Fibroblast of lung (primary cell): ENCODE measurements around the gene MAP3K1. TPM values are rescaled to one million over a fixed set of nuclear protein-coding genes. Genes with fewer than 3 reads are reported as not detected.

Source experiments
- DNase-seq, 2 donors: peaks; one replicate each; pipeline versions ENCODE4 v3.0.0 to v3.0.0-alpha.2; 2010; ENCODE audit warnings: low read depth in 2 of 2
- H2AFZ ChIP-seq: 2 replicates; pipeline ENCODE4 v1.5.1; 2012; ENCODE audit warnings: low read length, control low read depth, inconsistent platforms
- H3K27ac ChIP-seq: 2 replicates; pipeline ENCODE4 v1.5.1; 2011; ENCODE audit warnings: low read length, control low read depth; ENCODE audit not compliant: insufficient read depth
- H3K27me3 ChIP-seq: 2 replicates; pipeline ENCODE4 v1.5.1; 2011; ENCODE audit warnings: mild to moderate bottlenecking, low read length; ENCODE audit not compliant: control insufficient read depth, insufficient read depth
- H3K36me3 ChIP-seq: 2 replicates; pipeline ENCODE4 v1.5.1; 2011; ENCODE audit warnings: low read length; ENCODE audit not compliant: control insufficient read depth, insufficient read depth
- H3K4me1 ChIP-seq: 2 replicates; pipeline ENCODE4 v1.5.1; 2011; ENCODE audit warnings: low read length; ENCODE audit not compliant: control insufficient read depth, insufficient read depth; ENCODE audit errors: extremely low read depth
- H3K4me2 ChIP-seq: 2 replicates; pipeline ENCODE4 v1.5.1; 2011; ENCODE audit warnings: low read length, control low read depth; ENCODE audit not compliant: insufficient read depth; ENCODE audit errors: extremely low read depth
- H3K4me3 ChIP-seq, 4 experiments: fragments of 200-600 bp in 1 of 4; sonication (generic) in 1 of 4; replicated peaks in 1 of 4; 2 replicates each; pipeline ENCODE4 v1.5.1; 2011 to 2016; ENCODE audit warnings: low read length in 4 of 4, low read depth in 3 of 4, mild to moderate bottlenecking in 3 of 4, control low read depth in 2 of 4, inconsistent platforms in 1 of 4, mixed read lengths in 1 of 4; ENCODE audit not compliant: insufficient read depth in 1 of 4; ENCODE audit errors: control extremely low read depth in 1 of 4
- H3K79me2 ChIP-seq: 2 replicates; pipeline ENCODE4 v1.5.1; 2012; ENCODE audit warnings: mild to moderate bottlenecking, low read length, inconsistent platforms; ENCODE audit not compliant: control insufficient read depth, insufficient read depth
- H3K9ac ChIP-seq: 2 replicates; pipeline ENCODE4 v1.5.1; 2011; ENCODE audit warnings: mild to moderate bottlenecking, low read length, control low read depth; ENCODE audit not compliant: insufficient read depth
- H3K9me3 ChIP-seq: 2 replicates; pipeline ENCODE4 v1.5.1; 2012; ENCODE audit warnings: low read depth, low read length; ENCODE audit not compliant: control insufficient read depth, insufficient read depth
- H4K20me1 ChIP-seq: 2 replicates; pipeline ENCODE4 v1.5.1; 2011; ENCODE audit warnings: low read length; ENCODE audit not compliant: control insufficient read depth, insufficient read depth; ENCODE audit errors: extremely low read depth
- EZH2 ChIP-seq: IDR thresholded peaks from 2 replicates; pipeline ENCODE4 v1.5.1; 2012; ENCODE audit warnings: low read length, control low read depth, mild to moderate bottlenecking; ENCODE audit errors: missing control alignments
- polyA plus RNA-seq, 2 donors: library from polyadenylated mRNA; depleted of rRNA in 1 of 2; stranded (reverse) in 1 of 2; unstranded in 1 of 2; fragments of >200 nt; gene quantifications; 2 replicates each; pipeline ENCODE4 v1.2.1, GENCODE V29; 2011 to 2012; ENCODE audit warnings: missing spikeins in 1 of 2
- total RNA-seq: library from RNA; depleted of rRNA; stranded (reverse); fragments of >200 nt; gene quantifications from 2 replicates; pipeline ENCODE4 v1.2.1, GENCODE V29; 2014
- TF ChIP-seq, protein P1 (sequence below), 2 donors: IDR thresholded peaks in 1 of 2; conservative IDR thresholded peaks in 1 of 2; 1 replicate in 1 of 2; 2 replicates in 1 of 2; pipeline ENCODE4 v1.5.1; 2011 to 2012; ENCODE audit warnings: low read length in 2 of 2, control low read depth in 1 of 2, inconsistent platforms in 1 of 2, low read depth in 1 of 2, mild to moderate bottlenecking in 1 of 2

The MAP3K1 gene
- total and polyA plus RNA-seq, 2 donors (not counting 1 experiment from before 2014, with no cell fraction given), result 5.3 to 6.8 TPM

DNA sequence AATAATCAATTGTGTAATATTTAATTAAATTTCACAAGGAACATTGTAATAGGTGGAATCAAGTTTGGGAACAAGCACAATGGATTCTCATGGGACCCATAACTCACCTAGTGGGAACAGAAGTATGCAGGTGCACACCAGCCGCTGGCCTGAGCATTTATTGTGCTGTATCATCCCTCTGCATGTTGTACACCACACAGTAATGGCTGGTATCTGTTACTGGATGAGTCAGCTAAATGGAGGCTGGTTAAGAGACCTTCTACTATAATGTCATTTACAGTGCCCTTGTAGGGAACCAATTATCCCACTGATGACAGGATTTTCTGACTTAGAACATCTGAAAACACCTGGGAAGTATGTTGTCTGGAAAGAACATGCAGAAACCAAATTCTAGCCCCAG lies 3.2 kb upstream of the MAP3K1 start:
- no peak overlapping the region for H3K4me2 ChIP-seq
- no peak overlapping the region for H2AFZ ChIP-seq
- H3K36me3 ChIP-seq, result no peaks in the 10 kb centered on the region
- H3K79me2 ChIP-seq, result peaks cover 11% of the 10 kb centered on the region
- H4K20me1 ChIP-seq, result peaks cover 2% of the 10 kb centered on the region
- no peaks in the 10 kb centered on the region for H3K4me1 ChIP-seq
- no peaks in the 10 kb centered on the region for H3K9me3 ChIP-seq
- H3K4me3 ChIP-seq, result no peak overlapping the region
- no peaks in the 10 kb centered on the region for H3K27me3 ChIP-seq
- no peak overlapping the region for H3K27ac ChIP-seq
- no peak for TF ChIP-seq EZH2
- TF ChIP-seq, protein P1, sequence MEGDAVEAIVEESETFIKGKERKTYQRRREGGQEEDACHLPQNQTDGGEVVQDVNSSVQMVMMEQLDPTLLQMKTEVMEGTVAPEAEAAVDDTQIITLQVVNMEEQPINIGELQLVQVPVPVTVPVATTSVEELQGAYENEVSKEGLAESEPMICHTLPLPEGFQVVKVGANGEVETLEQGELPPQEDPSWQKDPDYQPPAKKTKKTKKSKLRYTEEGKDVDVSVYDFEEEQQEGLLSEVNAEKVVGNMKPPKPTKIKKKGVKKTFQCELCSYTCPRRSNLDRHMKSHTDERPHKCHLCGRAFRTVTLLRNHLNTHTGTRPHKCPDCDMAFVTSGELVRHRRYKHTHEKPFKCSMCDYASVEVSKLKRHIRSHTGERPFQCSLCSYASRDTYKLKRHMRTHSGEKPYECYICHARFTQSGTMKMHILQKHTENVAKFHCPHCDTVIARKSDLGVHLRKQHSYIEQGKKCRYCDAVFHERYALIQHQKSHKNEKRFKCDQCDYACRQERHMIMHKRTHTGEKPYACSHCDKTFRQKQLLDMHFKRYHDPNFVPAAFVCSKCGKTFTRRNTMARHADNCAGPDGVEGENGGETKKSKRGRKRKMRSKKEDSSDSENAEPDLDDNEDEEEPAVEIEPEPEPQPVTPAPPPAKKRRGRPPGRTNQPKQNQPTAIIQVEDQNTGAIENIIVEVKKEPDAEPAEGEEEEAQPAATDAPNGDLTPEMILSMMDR (conservative IDR thresholded peaks at IDR 0.05 in 1 of 2, IDR thresholded peaks at IDR 0.05 in 1 of 2; ENCODE audit: low read depth in 1 of 2, low read length in 2 of 2), result no peak
- DNase-seq, result peak in 1 of 2 donors; percentile 6
- no peak overlapping the region for H3K9ac ChIP-seq

DNA sequence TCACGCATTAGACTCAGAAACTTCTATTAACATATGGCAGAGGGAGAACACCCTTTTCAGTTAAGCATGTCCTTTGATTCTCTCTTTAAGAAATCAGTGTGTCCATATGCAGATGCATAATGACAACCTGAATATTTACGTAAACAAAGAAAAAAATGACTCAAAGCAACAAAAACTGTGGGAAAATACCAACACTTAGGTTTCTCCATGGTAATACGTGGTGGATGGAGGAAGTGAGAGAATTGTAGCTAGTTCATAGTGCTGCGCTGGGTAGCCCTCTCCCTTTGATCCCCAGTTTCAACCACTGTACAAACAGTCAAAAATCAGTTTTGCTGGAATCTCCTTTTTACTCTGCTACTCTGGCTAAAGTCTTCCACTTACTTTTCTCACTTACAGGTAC lies 2.0 kb upstream of the MAP3K1 start:
- Histone ChIP-seq H3K27ac (no peak overlapping the region), H3K9me3 (no peaks in the 10 kb centered on the region), H3K4me3 (no peak overlapping the region), H3K27me3 (no peaks in the 10 kb centered on the region), H3K4me1 (no peaks in the 10 kb centered on the region), H3K36me3 (no peaks in the 10 kb centered on the region), H3K9ac (no peak overlapping the region), H2AFZ (no peak overlapping the region), H4K20me1 (peaks cover 2% of the 10 kb centered on the region), H3K79me2 (peaks cover 21% of the 10 kb centered on the region), H3K4me2 (no peak overlapping the region)
- DNase-seq, result no peak
- no peak for TF ChIP-seq EZH2
- TF ChIP-seq, protein P1 (conservative IDR thresholded peaks at IDR 0.05 in 1 of 2, IDR thresholded peaks at IDR 0.05 in 1 of 2; ENCODE audit: low read depth in 1 of 2, low read length in 2 of 2), result no peak

DNA sequence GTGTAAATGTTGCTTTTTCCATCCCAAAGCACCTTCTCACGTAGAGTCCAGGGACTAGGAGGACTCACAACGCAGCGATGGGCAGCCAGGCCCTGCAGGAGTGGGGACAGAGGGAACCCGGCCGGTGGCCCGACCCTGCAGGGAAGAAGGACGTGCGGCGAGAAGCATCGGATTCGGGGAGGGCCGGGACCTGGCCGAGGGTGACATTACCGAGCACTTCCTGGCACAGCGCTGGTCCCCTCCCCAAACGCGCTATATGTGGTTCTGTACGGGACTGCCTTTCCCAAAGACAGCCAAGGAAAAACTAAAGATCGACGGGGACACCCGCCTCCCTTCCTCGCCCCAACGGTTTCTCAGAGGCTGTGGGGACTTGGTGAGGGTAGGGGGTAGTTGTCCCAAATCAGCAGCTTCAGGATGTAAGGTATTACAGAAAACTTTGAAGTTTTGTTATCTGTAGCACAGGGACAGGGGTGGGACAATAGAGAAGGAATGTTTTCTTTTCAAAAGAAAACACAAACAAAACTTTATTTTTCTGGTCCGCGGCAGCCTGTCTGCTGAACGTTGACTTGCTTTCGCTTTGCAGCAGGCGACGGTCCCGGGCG lies 887 bp upstream of the MAP3K1 start:
- no peak overlapping the region for H3K27ac ChIP-seq
- no peaks in the 10 kb centered on the region for H3K27me3 ChIP-seq
- no peaks in the 10 kb centered on the region for H3K9me3 ChIP-seq
- H2AFZ ChIP-seq, result peak overlapping the region; percentile 84
- H3K4me2 ChIP-seq, result peak overlapping the region; percentile 85
- DNase-seq, result no peak
- peak overlapping the region; percentile 60 for H3K9ac ChIP-seq
- H3K36me3 ChIP-seq, result no peaks in the 10 kb centered on the region
- H4K20me1 ChIP-seq, result no peaks in the 10 kb centered on the region
- peaks cover 1% of the 10 kb centered on the region for H3K4me1 ChIP-seq
- peaks cover 31% of the 10 kb centered on the region for H3K79me2 ChIP-seq
- H3K4me3 ChIP-seq, result peak overlapping the region; percentile 72 to 98 (median 85)
- TF ChIP-seq, protein P1 (conservative IDR thresholded peaks at IDR 0.05 in 1 of 2, IDR thresholded peaks at IDR 0.05 in 1 of 2; ENCODE audit: low read depth in 1 of 2, low read length in 2 of 2), result no peak
- TF ChIP-seq EZH2, result no peak
